ENCODE data around the gene NCAPH2.

DNA sequence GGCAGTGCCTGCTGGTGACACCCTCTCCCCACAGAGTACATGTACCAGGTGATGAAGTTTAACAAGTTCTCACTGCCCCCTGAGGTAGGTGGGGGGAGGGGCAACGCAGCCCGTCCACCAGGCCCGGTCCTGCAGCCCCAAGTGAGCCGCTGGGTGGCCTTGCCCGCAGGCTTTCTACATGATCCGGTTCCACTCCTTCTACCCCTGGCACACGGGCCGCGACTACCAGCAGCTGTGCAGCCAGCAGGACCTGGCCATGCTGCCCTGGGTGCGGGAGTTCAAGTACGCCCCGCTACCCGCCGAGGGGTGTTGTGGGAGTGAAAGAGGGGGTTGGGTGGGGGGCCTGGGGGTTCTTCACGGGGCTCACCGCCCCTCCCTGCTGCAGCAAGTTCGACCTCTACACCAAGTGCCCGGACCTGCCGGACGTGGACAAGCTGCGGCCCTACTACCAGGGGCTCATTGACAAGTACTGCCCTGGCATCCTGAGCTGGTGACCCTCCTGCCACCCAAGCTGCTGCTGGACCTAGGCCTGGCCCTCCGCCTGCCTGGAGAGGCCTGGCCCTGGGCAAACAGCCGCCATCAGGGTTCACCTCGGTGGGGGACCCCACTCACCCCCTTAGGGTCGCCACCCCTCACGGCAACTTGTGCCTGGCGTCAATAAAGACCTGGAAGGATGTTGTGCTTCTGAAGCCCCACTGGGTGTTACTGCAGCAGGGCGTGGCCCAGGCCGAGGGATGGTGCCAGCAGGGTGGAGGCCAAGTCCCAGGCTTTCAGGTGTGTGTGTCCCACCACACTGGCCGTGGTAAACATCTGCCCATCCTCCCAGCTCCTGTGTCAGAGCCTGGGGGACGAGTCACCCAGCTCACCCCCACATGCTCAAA is 18.4 kb upstream of the NCAPH2 start:
- TF ChIP-seq, protein P1, sequence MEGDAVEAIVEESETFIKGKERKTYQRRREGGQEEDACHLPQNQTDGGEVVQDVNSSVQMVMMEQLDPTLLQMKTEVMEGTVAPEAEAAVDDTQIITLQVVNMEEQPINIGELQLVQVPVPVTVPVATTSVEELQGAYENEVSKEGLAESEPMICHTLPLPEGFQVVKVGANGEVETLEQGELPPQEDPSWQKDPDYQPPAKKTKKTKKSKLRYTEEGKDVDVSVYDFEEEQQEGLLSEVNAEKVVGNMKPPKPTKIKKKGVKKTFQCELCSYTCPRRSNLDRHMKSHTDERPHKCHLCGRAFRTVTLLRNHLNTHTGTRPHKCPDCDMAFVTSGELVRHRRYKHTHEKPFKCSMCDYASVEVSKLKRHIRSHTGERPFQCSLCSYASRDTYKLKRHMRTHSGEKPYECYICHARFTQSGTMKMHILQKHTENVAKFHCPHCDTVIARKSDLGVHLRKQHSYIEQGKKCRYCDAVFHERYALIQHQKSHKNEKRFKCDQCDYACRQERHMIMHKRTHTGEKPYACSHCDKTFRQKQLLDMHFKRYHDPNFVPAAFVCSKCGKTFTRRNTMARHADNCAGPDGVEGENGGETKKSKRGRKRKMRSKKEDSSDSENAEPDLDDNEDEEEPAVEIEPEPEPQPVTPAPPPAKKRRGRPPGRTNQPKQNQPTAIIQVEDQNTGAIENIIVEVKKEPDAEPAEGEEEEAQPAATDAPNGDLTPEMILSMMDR (IDR thresholded peaks at IDR 0.05), result no peak
- no peak for TF ChIP-seq POLR2A (IDR thresholded peaks at IDR 0.05)
